HCT116 (cell line): ENCODE data around the gene ENPP6. TPM values are rescaled to one million over a fixed set of nuclear protein-coding genes. Genes with fewer than 3 reads are reported as not detected.

Source experiments
- ATAC-seq: fragments of 200-7000 bp; cut with Tn5 transposase; 2 replicates; pipeline ENCODE4 v1.9.1; 2020; ENCODE audit warnings: mild to moderate bottlenecking, moderate library complexity
- BruUV-seq: library from RNA; stranded (reverse); fragments of 400-500 nt; replicated peaks from 2 replicates; lab custom pipeline; 2021; lab: Mats Ljungman, UMichigan
- CTCF ChIA-PET: fragments of 300-600 bp; sonication (Branson Sonifier 250); formaldehyde crosslinking; loops from one replicate; lab custom pipeline; 2021; ENCODE audit warnings: antibody characterized with exemption; lab: Charles Lee
- POLR2A ChIA-PET: fragments of 300-600, 350-600 bp; sonication (Branson Sonifier 250); formaldehyde crosslinking; loops from one replicate; lab custom pipeline; 2021; ENCODE audit warnings: antibody characterized with exemption; lab: Charles Lee
- RAD21 ChIA-PET, 2 experiments: fragments of 300-600 bp; sonication (Branson Sonifier 250); formaldehyde crosslinking; loops; one replicate each; lab custom pipeline; 2023; ENCODE audit warnings: low total read pairs in 2 of 2; ENCODE audit not compliant: uncharacterized antibody in 2 of 2, unreplicated experiment in 2 of 2, low non-redundant PET in 1 of 2; lab: Charles Lee
- DNase-seq: peaks from one replicate; pipeline ENCODE4 v3.0.0-alpha.2; 2010; ENCODE audit warnings: low read depth, low spot score
- H2AFZ ChIP-seq: fragments of 200-600 bp; shearing (Covaris generic), sonication (generic); 2 replicates; pipeline ENCODE4 v1.6.1; 2017; ENCODE audit warnings: low read depth, mixed run types, mixed read lengths, antibody characterized with exemption, low read length; ENCODE audit not compliant: poor library complexity, severe bottlenecking
- H3K27ac ChIP-seq: 2 replicates; pipeline ENCODE4 v1.5.1; 2012; ENCODE audit warnings: low read depth, low read length
- H3K27me3 ChIP-seq: fragments of 200-600 bp; sonication (generic); 2 replicates; pipeline ENCODE4 v1.6.1; 2016; ENCODE audit warnings: mixed run types, low read length, mixed read lengths; ENCODE audit not compliant: insufficient read depth
- H3K36me3 ChIP-seq, 2 experiments: fragments of 200-500 bp in 1 of 2; fragments of 200-600 bp in 1 of 2; sonication (Bioruptor generic) in 1 of 2; sonication (generic) in 1 of 2; 2 replicates each; pipeline versions ENCODE4 v1.5.1 to v1.6.1; 2014 to 2016; ENCODE audit warnings: low read length in 2 of 2, inconsistent platforms in 1 of 2, mixed read lengths in 1 of 2, mixed run types in 1 of 2; ENCODE audit not compliant: insufficient read depth in 2 of 2, control insufficient read depth in 1 of 2
- H3K4me1 ChIP-seq, 2 experiments: fragments of 200-600 bp in 1 of 2; sonication (generic) in 1 of 2; 2 replicates each; pipeline versions ENCODE4 v1.5.1 to v1.6.1; 2012 to 2017; ENCODE audit warnings: low read length in 2 of 2, inconsistent platforms in 1 of 2, mild to moderate bottlenecking in 1 of 2, mixed read lengths in 1 of 2, mixed run types in 1 of 2, moderate library complexity in 1 of 2; ENCODE audit not compliant: insufficient read depth in 2 of 2, control insufficient read depth in 1 of 2
- H3K4me2 ChIP-seq: fragments of 200-600 bp; sonication (generic); 2 replicates; pipeline ENCODE4 v1.6.1; 2017; ENCODE audit warnings: mixed run types, low read length, mixed read lengths
- H3K4me3 ChIP-seq, 2 experiments: fragments of 200-600 bp in 1 of 2; sonication (generic) in 1 of 2; replicated peaks in 1 of 2; 2 replicates each; pipeline ENCODE4 v1.5.1; 2011 to 2016; ENCODE audit warnings: low read length in 2 of 2, control low read depth in 1 of 2, low read depth in 1 of 2, mild to moderate bottlenecking in 1 of 2, mixed read lengths in 1 of 2, mixed run types in 1 of 2
- H3K79me2 ChIP-seq: fragments of 200-600 bp; sonication (generic); 2 replicates; pipeline ENCODE4 v1.6.1; 2017; ENCODE audit warnings: mild to moderate bottlenecking, mixed run types, low read length, moderate library complexity, mixed read lengths; ENCODE audit not compliant: insufficient read depth
- H3K9ac ChIP-seq: fragments of 200-600 bp; sonication (generic); 2 replicates; pipeline ENCODE4 v1.6.1; 2016; ENCODE audit warnings: low read length, mixed read lengths
- H3K9me2 ChIP-seq: fragments of 200-600 bp; sonication (generic), shearing (Covaris generic); 2 replicates; pipeline ENCODE4 v1.6.1; 2017; ENCODE audit warnings: mixed run types, mild to moderate bottlenecking, moderate library complexity; ENCODE audit not compliant: insufficient read depth
- H3K9me3 ChIP-seq, 2 experiments: fragments of 200-500 bp in 1 of 2; fragments of 200-600 bp in 1 of 2; sonication (Bioruptor generic) in 1 of 2; sonication (generic) in 1 of 2; 2 replicates each; pipeline ENCODE4 v1.6.1; 2014 to 2017; ENCODE audit warnings: low read length in 2 of 2, mixed read lengths in 2 of 2, inconsistent platforms in 1 of 2, low read depth in 1 of 2, mild to moderate bottlenecking in 1 of 2, mixed run types in 1 of 2, moderate library complexity in 1 of 2; ENCODE audit not compliant: control insufficient read depth in 1 of 2, insufficient read depth in 1 of 2
- H4K20me1 ChIP-seq: fragments of 200-600 bp; sonication (generic), shearing (Covaris generic); 2 replicates; pipeline ENCODE4 v1.6.1; 2017; ENCODE audit warnings: mixed run types, mild to moderate bottlenecking, moderate library complexity; ENCODE audit not compliant: insufficient read depth
- CBX3 ChIP-seq: IDR thresholded peaks from 2 replicates; pipeline ENCODE4 v1.6.1; 2012; ENCODE audit warnings: low read depth
- ELF1 ChIP-seq: IDR thresholded peaks from 2 replicates; pipeline ENCODE4 v1.6.1; 2012; ENCODE audit warnings: low read depth, borderline replicate concordance
- POLR2AphosphoS5 ChIP-seq: IDR thresholded peaks from 2 replicates; pipeline ENCODE4 v1.6.1; 2011; ENCODE audit warnings: mild to moderate bottlenecking, low read depth, low read length, moderate library complexity
- RAD21 ChIP-seq: IDR thresholded peaks from 2 replicates; pipeline ENCODE4 v1.6.1; 2012; ENCODE audit warnings: low read depth, mild to moderate bottlenecking
- SIN3A ChIP-seq: IDR thresholded peaks from 2 replicates; pipeline ENCODE4 v1.6.1; 2012; ENCODE audit warnings: low read depth
- TCF7L2 ChIP-seq: IDR thresholded peaks from 2 replicates; pipeline ENCODE4 v1.7.0; 2011; ENCODE audit warnings: borderline replicate concordance, inconsistent platforms; ENCODE audit not compliant: insufficient read depth, insufficient read length; ENCODE audit errors: extremely low read depth
- ZFX ChIP-seq: fragments of 450-650 bp; IDR thresholded peaks from 2 replicates; pipeline ENCODE4 v1.6.1; 2017
- ZNF274 ChIP-seq: fragments of 200-500 bp; sonication (Bioruptor generic); IDR thresholded peaks from 2 replicates; pipeline ENCODE4 v1.6.1; 2014; ENCODE audit warnings: mild to moderate bottlenecking, low read depth, low read length, inconsistent platforms
- intact Hi-C: fragments of 100-400 bp; cut with micrococcal nuclease; formaldehyde crosslinking; loops from 2 replicates; pipeline ENCODE4 v1.10.0; 2022
- total RNA-seq: library from RNA; stranded (reverse); gene quantifications from one replicate; pipeline ENCODE4 v1.2.1, GENCODE V29; 2021; ENCODE audit not compliant: unreplicated experiment
- TF ChIP-seq, protein P1 (sequence below), 3 experiments: fragments of 200-600 bp in 1 of 3; sonication (generic) in 1 of 3; IDR thresholded peaks in 2 of 3; conservative IDR thresholded peaks in 1 of 3; 2 replicates each; pipeline ENCODE4 v1.5.1; 2012 to 2017; ENCODE audit warnings: low read depth in 2 of 3, low read length in 2 of 3, antibody characterized with exemption in 1 of 3, borderline replicate concordance in 1 of 3, control low read depth in 1 of 3, mild to moderate bottlenecking in 1 of 3, mixed read lengths in 1 of 3, mixed run types in 1 of 3, moderate library complexity in 1 of 3; ENCODE audit not compliant: insufficient read depth in 1 of 3
- TF ChIP-seq, protein P2 (sequence below): IDR thresholded peaks from 2 replicates; pipeline ENCODE4 v1.6.1; 2012; ENCODE audit warnings: low read depth
- TF ChIP-seq, protein P3 (sequence below): IDR thresholded peaks from 2 replicates; pipeline ENCODE4 v1.6.1; 2011; ENCODE audit warnings: mild to moderate bottlenecking, low read length, moderate library complexity; ENCODE audit not compliant: insufficient replicate concordance; ENCODE audit errors: extremely low read depth

Gene ENPP6
- total RNA-seq, 1 experiment from 2014 or later, result not detected

DNA sequence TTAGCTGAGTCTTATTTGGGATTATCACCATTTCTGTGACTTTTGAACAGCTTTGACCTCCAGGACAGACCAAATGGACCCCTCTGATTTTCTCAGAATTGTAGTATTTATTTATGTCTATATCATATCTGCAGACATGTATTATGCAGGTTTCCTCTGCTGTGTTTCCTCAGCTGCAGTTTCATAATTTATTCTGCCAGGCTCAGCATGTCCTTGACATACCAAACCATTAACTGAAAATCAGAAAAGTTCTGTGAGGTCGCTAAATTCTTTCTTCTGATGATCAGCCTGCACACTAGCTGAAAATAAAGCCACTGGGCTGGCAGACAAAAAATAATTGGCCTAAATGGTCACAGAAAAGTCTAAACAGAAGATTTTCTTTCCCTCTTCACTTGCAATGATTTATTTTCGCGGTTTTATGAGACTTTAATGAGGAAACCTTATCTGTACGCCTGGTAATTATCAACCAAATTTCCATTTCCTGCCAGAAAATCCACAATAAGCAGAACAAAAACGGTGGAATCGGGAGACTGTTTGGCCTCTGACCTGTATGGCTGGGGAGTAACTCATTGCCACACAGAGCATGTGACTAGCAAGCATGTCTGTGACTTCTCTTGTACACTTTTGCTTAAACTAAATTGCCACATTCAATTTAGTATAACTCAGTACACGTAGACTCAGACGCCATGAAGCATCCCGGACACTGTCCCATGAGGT is 150.9 kb downstream of the ENPP6 start:
- Histone ChIP-seq H3K27ac (no peak overlapping the region), H3K36me3 (no peaks in the 10 kb centered on the region), H3K79me2 (no peaks in the 10 kb centered on the region), H3K27me3 (no peaks in the 10 kb centered on the region), H3K9me2 (no peaks in the 10 kb centered on the region), H3K4me3 (no peak overlapping the region), H3K9ac (no peak overlapping the region), H4K20me1 (no peaks in the 10 kb centered on the region), H3K9me3 (no peaks in the 10 kb centered on the region), H3K4me2 (no peak overlapping the region), H3K4me1 (no peaks in the 10 kb centered on the region), H2AFZ (no peak overlapping the region)
- BruUV-seq, result no TSS peak
- DNase-seq, result no peak
- no peak for ATAC-seq
- ChIA-PET RAD21 (no interaction called here), POLR2A (no interaction called here), CTCF (no interaction called here)
- intact Hi-C loops, result no loop called here
- TF ChIP-seq, protein P1, sequence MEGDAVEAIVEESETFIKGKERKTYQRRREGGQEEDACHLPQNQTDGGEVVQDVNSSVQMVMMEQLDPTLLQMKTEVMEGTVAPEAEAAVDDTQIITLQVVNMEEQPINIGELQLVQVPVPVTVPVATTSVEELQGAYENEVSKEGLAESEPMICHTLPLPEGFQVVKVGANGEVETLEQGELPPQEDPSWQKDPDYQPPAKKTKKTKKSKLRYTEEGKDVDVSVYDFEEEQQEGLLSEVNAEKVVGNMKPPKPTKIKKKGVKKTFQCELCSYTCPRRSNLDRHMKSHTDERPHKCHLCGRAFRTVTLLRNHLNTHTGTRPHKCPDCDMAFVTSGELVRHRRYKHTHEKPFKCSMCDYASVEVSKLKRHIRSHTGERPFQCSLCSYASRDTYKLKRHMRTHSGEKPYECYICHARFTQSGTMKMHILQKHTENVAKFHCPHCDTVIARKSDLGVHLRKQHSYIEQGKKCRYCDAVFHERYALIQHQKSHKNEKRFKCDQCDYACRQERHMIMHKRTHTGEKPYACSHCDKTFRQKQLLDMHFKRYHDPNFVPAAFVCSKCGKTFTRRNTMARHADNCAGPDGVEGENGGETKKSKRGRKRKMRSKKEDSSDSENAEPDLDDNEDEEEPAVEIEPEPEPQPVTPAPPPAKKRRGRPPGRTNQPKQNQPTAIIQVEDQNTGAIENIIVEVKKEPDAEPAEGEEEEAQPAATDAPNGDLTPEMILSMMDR (IDR thresholded peaks at IDR 0.05 in 2 of 3, conservative IDR thresholded peaks at IDR 0.05 in 1 of 3; ENCODE audit: borderline replicate concordance in 1 of 3, insufficient read depth in 1 of 3, low read depth in 2 of 3, low read length in 2 of 3), result no peak
- TF ChIP-seq ZNF274 (no peak), RAD21 (no peak), POLR2AphosphoS5 (no peak), SIN3A (no peak), CBX3 (no peak), ELF1 (no peak), ZFX (no peak), TCF7L2 (no peak)
- TF ChIP-seq, protein P2, sequence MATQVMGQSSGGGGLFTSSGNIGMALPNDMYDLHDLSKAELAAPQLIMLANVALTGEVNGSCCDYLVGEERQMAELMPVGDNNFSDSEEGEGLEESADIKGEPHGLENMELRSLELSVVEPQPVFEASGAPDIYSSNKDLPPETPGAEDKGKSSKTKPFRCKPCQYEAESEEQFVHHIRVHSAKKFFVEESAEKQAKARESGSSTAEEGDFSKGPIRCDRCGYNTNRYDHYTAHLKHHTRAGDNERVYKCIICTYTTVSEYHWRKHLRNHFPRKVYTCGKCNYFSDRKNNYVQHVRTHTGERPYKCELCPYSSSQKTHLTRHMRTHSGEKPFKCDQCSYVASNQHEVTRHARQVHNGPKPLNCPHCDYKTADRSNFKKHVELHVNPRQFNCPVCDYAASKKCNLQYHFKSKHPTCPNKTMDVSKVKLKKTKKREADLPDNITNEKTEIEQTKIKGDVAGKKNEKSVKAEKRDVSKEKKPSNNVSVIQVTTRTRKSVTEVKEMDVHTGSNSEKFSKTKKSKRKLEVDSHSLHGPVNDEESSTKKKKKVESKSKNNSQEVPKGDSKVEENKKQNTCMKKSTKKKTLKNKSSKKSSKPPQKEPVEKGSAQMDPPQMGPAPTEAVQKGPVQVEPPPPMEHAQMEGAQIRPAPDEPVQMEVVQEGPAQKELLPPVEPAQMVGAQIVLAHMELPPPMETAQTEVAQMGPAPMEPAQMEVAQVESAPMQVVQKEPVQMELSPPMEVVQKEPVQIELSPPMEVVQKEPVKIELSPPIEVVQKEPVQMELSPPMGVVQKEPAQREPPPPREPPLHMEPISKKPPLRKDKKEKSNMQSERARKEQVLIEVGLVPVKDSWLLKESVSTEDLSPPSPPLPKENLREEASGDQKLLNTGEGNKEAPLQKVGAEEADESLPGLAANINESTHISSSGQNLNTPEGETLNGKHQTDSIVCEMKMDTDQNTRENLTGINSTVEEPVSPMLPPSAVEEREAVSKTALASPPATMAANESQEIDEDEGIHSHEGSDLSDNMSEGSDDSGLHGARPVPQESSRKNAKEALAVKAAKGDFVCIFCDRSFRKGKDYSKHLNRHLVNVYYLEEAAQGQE, result no peak
- TF ChIP-seq, protein P3, sequence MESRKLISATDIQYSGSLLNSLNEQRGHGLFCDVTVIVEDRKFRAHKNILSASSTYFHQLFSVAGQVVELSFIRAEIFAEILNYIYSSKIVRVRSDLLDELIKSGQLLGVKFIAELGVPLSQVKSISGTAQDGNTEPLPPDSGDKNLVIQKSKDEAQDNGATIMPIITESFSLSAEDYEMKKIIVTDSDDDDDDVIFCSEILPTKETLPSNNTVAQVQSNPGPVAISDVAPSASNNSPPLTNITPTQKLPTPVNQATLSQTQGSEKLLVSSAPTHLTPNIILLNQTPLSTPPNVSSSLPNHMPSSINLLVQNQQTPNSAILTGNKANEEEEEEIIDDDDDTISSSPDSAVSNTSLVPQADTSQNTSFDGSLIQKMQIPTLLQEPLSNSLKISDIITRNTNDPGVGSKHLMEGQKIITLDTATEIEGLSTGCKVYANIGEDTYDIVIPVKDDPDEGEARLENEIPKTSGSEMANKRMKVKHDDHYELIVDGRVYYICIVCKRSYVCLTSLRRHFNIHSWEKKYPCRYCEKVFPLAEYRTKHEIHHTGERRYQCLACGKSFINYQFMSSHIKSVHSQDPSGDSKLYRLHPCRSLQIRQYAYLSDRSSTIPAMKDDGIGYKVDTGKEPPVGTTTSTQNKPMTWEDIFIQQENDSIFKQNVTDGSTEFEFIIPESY, result no peak
